Spleen (tissue), 11 donors: ENCODE measurements around the gene IL1RAPL1. TPM values are rescaled to one million over a fixed set of nuclear protein-coding genes. Genes with fewer than 3 reads are reported as not detected.

Experiments
- DNase-seq: peaks from one replicate; pipeline ENCODE4 v3.0.0-alpha.2; 2020
- H3K27ac ChIP-seq, 8 donors: fragments of 200-600 bp; sonication (generic) in 7 of 8; 1 replicate in 4 of 8; 2 replicates in 4 of 8; pipeline versions ENCODE4 v1.5.0 to v1.8.0; 2016 to 2021; ENCODE audit warnings: inconsistent platforms in 4 of 8, mild to moderate bottlenecking in 4 of 8, moderate library complexity in 1 of 8
- H3K27me3 ChIP-seq, 7 donors: fragments of 200-600 bp; sonication (generic) in 6 of 7; replicated peaks in 1 of 7; 1 replicate in 4 of 7; 2 replicates in 3 of 7; pipeline versions ENCODE4 v1.5.0 to v1.8.0; 2016 to 2021; ENCODE audit warnings: inconsistent platforms in 3 of 7, mild to moderate bottlenecking in 1 of 7
- H3K36me3 ChIP-seq, 6 donors: fragments of 200-600 bp; sonication (generic) in 5 of 6; 1 replicate in 4 of 6; 2 replicates in 2 of 6; pipeline versions ENCODE4 v1.5.0 to v1.8.0; 2016 to 2021; ENCODE audit warnings: inconsistent platforms in 2 of 6
- H3K4me1 ChIP-seq, 6 donors: fragments of 200-600 bp; sonication (generic) in 5 of 6; 1 replicate in 3 of 6; 2 replicates in 3 of 6; pipeline versions ENCODE4 v1.5.0 to v1.8.0; 2016 to 2021; ENCODE audit warnings: inconsistent platforms in 3 of 6
- H3K4me3 ChIP-seq, 8 donors: fragments of 200-600 bp; sonication (generic) in 7 of 8; 1 replicate in 4 of 8; 2 replicates in 4 of 8; pipeline versions ENCODE4 v1.5.0 to v1.8.0; 2016 to 2021; ENCODE audit warnings: inconsistent platforms in 4 of 8, mild to moderate bottlenecking in 4 of 8, moderate library complexity in 2 of 8
- H3K9me3 ChIP-seq, 8 donors: fragments of 200-600 bp; sonication (generic) in 7 of 8; 1 replicate in 4 of 8; 2 replicates in 4 of 8; pipeline versions ENCODE4 v1.5.0 to v1.8.0; 2016 to 2021; ENCODE audit warnings: inconsistent platforms in 4 of 8
- CTCF ChIP-seq, 11 experiments: fragments of 200-600 bp in 7 of 11; fragments of 450-650 bp in 4 of 11; sonication (generic) in 4 of 11; IDR thresholded peaks in 8 of 11; conservative IDR thresholded peaks in 3 of 11; 1 replicate in 7 of 11; 2 replicates in 4 of 11; pipeline versions ENCODE4 v1.4.0 to v1.8.0; 2016 to 2021; ENCODE audit warnings: antibody characterized with exemption in 11 of 11, inconsistent platforms in 4 of 11, mild to moderate bottlenecking in 1 of 11
- POLR2A ChIP-seq, 3 donors: fragments of 450-650 bp; IDR thresholded peaks; one replicate each; pipeline ENCODE4 v1.5.1; 2017; ENCODE audit warnings: antibody characterized with exemption in 3 of 3, mild to moderate bottlenecking in 1 of 3
- POLR2AphosphoS5 ChIP-seq, 3 donors: sonication (generic); formaldehyde crosslinking; IDR thresholded peaks; one replicate each; pipeline ENCODE4 v1.5.1; 2017; ENCODE audit warnings: antibody characterized with exemption in 3 of 3
- WGBS, 5 donors: extraction: QIAGEN DNeasy Blood & Tissue Kit in 3 of 5; methylation state at CpG; one replicate each; pipeline versions ENCODE4 v1.1.5 to v1.1.7; 2013 to 2018; 5-methylcytosine and 5-hydroxymethylcytosine counted together
- intact Hi-C: fragments of 100-400 bp; cut with DNase I; formaldehyde crosslinking; loops from one replicate; pipeline ENCODE4 v1.15.0; 2023; ENCODE audit warnings: low total_unique reads
- polyA plus RNA-seq, 3 donors: library from polyadenylated mRNA; stranded (reverse); fragments of 200-250 nt; gene quantifications; one replicate each; pipeline ENCODE4 v1.2.1, GENCODE V29; 2013
- total RNA-seq, 7 donors: library from RNA; depleted of rRNA in 3 of 7; stranded (reverse); fragments of >200 nt in 3 of 7; fragmentation: NEBNext Ultra II Directional in 4 of 7; extraction: Animal tissue kit (Norgen Biotek cat#: 25700) in 4 of 7; gene quantifications; one replicate each; pipeline versions ENCODE4 v1.1.0 to v1.2.1, GENCODE V29; 2016 to 2021
- donor health status: healthy with polysubstance abuse.
- donor health status: DM: no; HTN: no; CAD: no; lungs with moderate emphysema.
- donor health status: DM: no; HTN: no; CAD: no.
- donor health status: Bipolar disorder and iron deficiency.
- donor health status: healthy.
- donor health status: DM: no; HTN: no; CAD: no.
- donor health status: DM: yes; HTN: yes; CAD: no.

The IL1RAPL1 gene
- total and polyA plus RNA-seq, 10 donors: 0.03 to 0.19 TPM; not detected in 8

- no peaks in the 10 kb centered on the region for H3K4me1 ChIP-seq
Measured at GRCh38 chrX:28628120-28628519, 40.9 kb downstream of the IL1RAPL1 start.

GRCh38 chrX:28638775-28639174 is 51.5 kb downstream of the IL1RAPL1 start:
- TF ChIP-seq POLR2A (IDR thresholded peaks at IDR 0.05): no peak
- no peak overlapping the region for H3K27ac ChIP-seq
- intact Hi-C loops: no loop called here
- no peaks in the 10 kb centered on the region for H3K9me3 ChIP-seq
- H3K4me3 ChIP-seq: no peak overlapping the region
- H3K27me3 ChIP-seq: no peaks in the 10 kb centered on the region
- no peaks in the 10 kb centered on the region for H3K4me1 ChIP-seq
- no peak for DNase-seq
- no peaks in the 10 kb centered on the region for H3K36me3 ChIP-seq
- 75 to 91% (median 83%) methylated on average over 3 of the region's 3 CpGs for WGBS, 5 donors

More at GRCh38 chrX:28628120-28628519, 40.9 kb downstream of the IL1RAPL1 start:
- no peaks in the 10 kb centered on the region for H3K9me3 ChIP-seq
- intact Hi-C loops: no loop called here
- H3K27me3 ChIP-seq: no peaks in the 10 kb centered on the region
- H3K4me3 ChIP-seq: no peak overlapping the region
- no peak overlapping the region for H3K27ac ChIP-seq
- DNase-seq: no peak
- H3K36me3 ChIP-seq: no peaks in the 10 kb centered on the region
- no peak for TF ChIP-seq POLR2A (IDR thresholded peaks at IDR 0.05)
- no peak for TF ChIP-seq POLR2AphosphoS5 (IDR thresholded peaks at IDR 0.05)
- no peak for TF ChIP-seq CTCF (IDR thresholded peaks at IDR 0.05 in 8 of 11, conservative IDR thresholded peaks at IDR 0.05 in 3 of 11)

- H3K27me3 ChIP-seq: no peaks in the 10 kb centered on the region
- no peak for DNase-seq
- intact Hi-C loops: no loop called here
- WGBS, 5 donors: 21 to 51% (median 30%) methylated on average over 2 of the region's 2 CpGs
- TF ChIP-seq POLR2AphosphoS5 (IDR thresholded peaks at IDR 0.05) (no peak), CTCF (IDR thresholded peaks at IDR 0.05 in 8 of 11, conservative IDR thresholded peaks at IDR 0.05 in 3 of 11) (no peak), POLR2A (IDR thresholded peaks at IDR 0.05) (no peak)
- no peaks in the 10 kb centered on the region for H3K4me1 ChIP-seq
- no peaks in the 10 kb centered on the region for H3K36me3 ChIP-seq
- no peak overlapping the region for H3K4me3 ChIP-seq
- no peaks in the 10 kb centered on the region for H3K9me3 ChIP-seq
- H3K27ac ChIP-seq: no peak overlapping the region
Measured at GRCh38 chrX:28639451-28639850, 52.2 kb downstream of the IL1RAPL1 start.

GRCh38 chrX:28649541-28649940 is 62.3 kb downstream of the IL1RAPL1 start:
- intact Hi-C loops: no loop called here
- no peak overlapping the region for H3K27ac ChIP-seq
- H3K9me3 ChIP-seq: no peaks in the 10 kb centered on the region
- WGBS, 5 donors: 49 to 79% (median 76%) methylated on average over 3 of the region's 3 CpGs
- DNase-seq: no peak
- no peaks in the 10 kb centered on the region for H3K36me3 ChIP-seq
- TF ChIP-seq POLR2A (IDR thresholded peaks at IDR 0.05) (no peak), CTCF (IDR thresholded peaks at IDR 0.05 in 8 of 11, conservative IDR thresholded peaks at IDR 0.05 in 3 of 11) (no peak), POLR2AphosphoS5 (IDR thresholded peaks at IDR 0.05) (no peak)
- no peaks in the 10 kb centered on the region for H3K4me1 ChIP-seq
- H3K27me3 ChIP-seq: no peaks in the 10 kb centered on the region
- H3K4me3 ChIP-seq: no peak overlapping the region

- Histone ChIP-seq H3K27ac (no peak overlapping the region), H3K9me3 (peaks cover 0 to 11% (median 0%) of the 10 kb centered on the region in 8 donors), H3K4me1 (no peaks in the 10 kb centered on the region), H3K36me3 (no peaks in the 10 kb centered on the region), H3K4me3 (no peak overlapping the region), H3K27me3 (no peaks in the 10 kb centered on the region)
- no peak for DNase-seq
- 37 to 84% (median 64%) methylated on average over 1 of the region's 1 CpG for WGBS, 5 donors
- no peak for TF ChIP-seq POLR2A (IDR thresholded peaks at IDR 0.05)
- no peak for TF ChIP-seq POLR2AphosphoS5 (IDR thresholded peaks at IDR 0.05)
- no peak for TF ChIP-seq CTCF (IDR thresholded peaks at IDR 0.05 in 8 of 11, conservative IDR thresholded peaks at IDR 0.05 in 3 of 11)
- intact Hi-C loops: no loop called here
Measured at GRCh38 chrX:28651186-28651585, 63.9 kb downstream of the IL1RAPL1 start.
